Esophagus squamous epithelium (tissue), 5 donors: ENCODE results near the gene PGAM4. TPM values are rescaled to one million over a fixed set of nuclear protein-coding genes. Genes with fewer than 3 reads are reported as not detected.

Experiments used
- DNase-seq: peaks from one replicate; lab custom pipeline; 2025; lab: John Stamatoyannopoulos, UW
- H3K27ac ChIP-seq, 4 donors: fragments of 200-600 bp; sonication (generic); one replicate each; pipeline ENCODE4 v1.5.1; 2016 to 2019; ENCODE audit warnings: mild to moderate bottlenecking in 1 of 4
- H3K27me3 ChIP-seq, 4 donors: fragments of 200-600 bp; sonication (generic); 1 replicate in 3 of 4; 2 replicates in 1 of 4; pipeline versions ENCODE4 v1.5.1 to v1.6.0; 2017 to 2021; ENCODE audit warnings: antibody characterized with exemption in 1 of 4
- H3K36me3 ChIP-seq, 3 donors: fragments of 200-600 bp; sonication (generic); one replicate each; pipeline ENCODE4 v1.5.1; 2016 to 2019
- H3K4me1 ChIP-seq, 3 donors: fragments of 200-600 bp; sonication (generic); one replicate each; pipeline ENCODE4 v1.5.1; 2017 to 2019
- H3K4me3 ChIP-seq, 4 donors: fragments of 200-600 bp; sonication (generic); 1 replicate in 3 of 4; 2 replicates in 1 of 4; pipeline ENCODE4 v1.5.1; 2016 to 2019; ENCODE audit warnings: mild to moderate bottlenecking in 2 of 4, moderate library complexity in 1 of 4
- H3K9me3 ChIP-seq, 3 donors: fragments of 200-600 bp; sonication (generic); one replicate each; pipeline ENCODE4 v1.5.1; 2016 to 2019
- POLR2A ChIP-seq, 4 donors: fragments of 450-650 bp; IDR thresholded peaks; one replicate each; pipeline ENCODE4 v1.6.1; 2017; ENCODE audit warnings: antibody characterized with exemption in 4 of 4, mild to moderate bottlenecking in 4 of 4, moderate library complexity in 3 of 4
- WGBS, 2 donors: methylation state at CpG; one replicate each; pipeline ENCODE4 v1.1.5; 2018; 5-methylcytosine and 5-hydroxymethylcytosine counted together
- intact Hi-C: fragments of 100-400 bp; cut with DNase I; formaldehyde crosslinking; loops from one replicate; pipeline ENCODE4 v1.15.0; 2022
- total RNA-seq, 4 donors: library from RNA; depleted of rRNA; stranded (reverse); fragments of >200 nt; gene quantifications; one replicate each; pipeline ENCODE4 v1.1.0, GENCODE V29; 2016
- TF ChIP-seq, protein P1 (sequence below), 6 experiments: fragments of 450-650 bp in 4 of 6; fragments of 200-600 bp in 2 of 6; sonication (generic) in 2 of 6; IDR thresholded peaks; one replicate each; pipeline ENCODE4 v1.5.1; 2016 to 2019; ENCODE audit warnings: antibody characterized with exemption in 6 of 6, mild to moderate bottlenecking in 4 of 6, moderate library complexity in 4 of 6
- donor health status: DM: yes; HTN: yes; CAD: no.

Gene PGAM4
- total RNA-seq, 4 donors from 2014 or later = not detected

DNA sequence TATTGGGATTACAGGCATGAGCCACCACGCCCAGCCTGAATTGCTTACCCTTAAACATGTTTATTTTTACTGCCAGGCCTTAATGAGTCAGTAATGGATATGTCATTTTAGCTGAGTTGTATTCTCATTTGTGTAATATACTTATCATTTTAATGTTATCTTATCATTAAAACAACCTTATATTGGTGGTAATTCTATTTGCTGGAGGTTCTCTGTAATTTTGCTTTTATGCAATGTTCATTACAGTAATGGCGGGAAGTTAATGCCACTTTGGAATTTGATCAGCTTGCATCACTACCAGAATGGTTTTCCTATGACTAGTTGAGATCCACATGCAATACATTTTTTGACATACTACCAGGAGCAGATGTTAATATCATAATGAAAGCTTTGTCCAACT, 6.3 kb upstream of the PGAM4 start:
- DNase-seq = no peak

DNA sequence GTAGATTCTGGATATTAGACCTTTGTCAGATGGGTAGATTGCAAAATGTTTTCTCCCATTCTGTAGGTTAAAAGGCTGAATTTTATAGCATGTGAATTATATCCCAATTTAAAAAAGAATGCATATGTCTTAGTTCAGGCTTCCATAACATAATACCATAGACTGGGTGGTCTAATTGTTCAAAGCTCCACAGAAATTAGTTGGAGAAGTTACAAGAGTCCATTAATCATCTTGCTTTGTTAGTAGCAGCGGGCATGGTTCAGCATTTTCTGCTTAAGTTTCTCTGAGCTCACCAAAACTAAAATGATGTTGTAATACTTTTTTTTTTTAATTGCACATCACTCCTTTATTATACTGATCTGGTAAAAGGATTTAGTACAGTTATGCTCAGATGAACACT, 1.8 kb downstream of the PGAM4 start:
- Histone ChIP-seq H3K27ac (no peak overlapping the region), H3K4me1 (no peaks in the 10 kb centered on the region), H3K4me3 (no peak overlapping the region), H3K36me3 (no peaks in the 10 kb centered on the region), H3K9me3 (no peaks in the 10 kb centered on the region), H3K27me3 (no peaks in the 10 kb centered on the region)
- no peak for DNase-seq
- intact Hi-C loops = no loop called here
- WGBS, 2 donors = 47 to 58% methylated on average over 1 of the region's 1 CpG
- TF ChIP-seq, protein P1, sequence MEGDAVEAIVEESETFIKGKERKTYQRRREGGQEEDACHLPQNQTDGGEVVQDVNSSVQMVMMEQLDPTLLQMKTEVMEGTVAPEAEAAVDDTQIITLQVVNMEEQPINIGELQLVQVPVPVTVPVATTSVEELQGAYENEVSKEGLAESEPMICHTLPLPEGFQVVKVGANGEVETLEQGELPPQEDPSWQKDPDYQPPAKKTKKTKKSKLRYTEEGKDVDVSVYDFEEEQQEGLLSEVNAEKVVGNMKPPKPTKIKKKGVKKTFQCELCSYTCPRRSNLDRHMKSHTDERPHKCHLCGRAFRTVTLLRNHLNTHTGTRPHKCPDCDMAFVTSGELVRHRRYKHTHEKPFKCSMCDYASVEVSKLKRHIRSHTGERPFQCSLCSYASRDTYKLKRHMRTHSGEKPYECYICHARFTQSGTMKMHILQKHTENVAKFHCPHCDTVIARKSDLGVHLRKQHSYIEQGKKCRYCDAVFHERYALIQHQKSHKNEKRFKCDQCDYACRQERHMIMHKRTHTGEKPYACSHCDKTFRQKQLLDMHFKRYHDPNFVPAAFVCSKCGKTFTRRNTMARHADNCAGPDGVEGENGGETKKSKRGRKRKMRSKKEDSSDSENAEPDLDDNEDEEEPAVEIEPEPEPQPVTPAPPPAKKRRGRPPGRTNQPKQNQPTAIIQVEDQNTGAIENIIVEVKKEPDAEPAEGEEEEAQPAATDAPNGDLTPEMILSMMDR (IDR thresholded peaks at IDR 0.05) = no peak
- no peak for TF ChIP-seq POLR2A (IDR thresholded peaks at IDR 0.05)

More for the DNA sequence above, 6.3 kb upstream of the PGAM4 start:
- intact Hi-C loops = no loop called here
- no peak for TF ChIP-seq POLR2A (IDR thresholded peaks at IDR 0.05)
- TF ChIP-seq, protein P1 (IDR thresholded peaks at IDR 0.05) = no peak
- Histone ChIP-seq H3K4me1 (peaks cover 0 to 12% (median 0%) of the 10 kb centered on the region in 3 donors), H3K36me3 (no peaks in the 10 kb centered on the region), H3K4me3 (no peak overlapping the region), H3K27me3 (no peaks in the 10 kb centered on the region), H3K27ac (no peak overlapping the region), H3K9me3 (no peaks in the 10 kb centered on the region)
- WGBS, 2 donors = 69 to 82% methylated on average over 2 of the region's 2 CpGs

DNA sequence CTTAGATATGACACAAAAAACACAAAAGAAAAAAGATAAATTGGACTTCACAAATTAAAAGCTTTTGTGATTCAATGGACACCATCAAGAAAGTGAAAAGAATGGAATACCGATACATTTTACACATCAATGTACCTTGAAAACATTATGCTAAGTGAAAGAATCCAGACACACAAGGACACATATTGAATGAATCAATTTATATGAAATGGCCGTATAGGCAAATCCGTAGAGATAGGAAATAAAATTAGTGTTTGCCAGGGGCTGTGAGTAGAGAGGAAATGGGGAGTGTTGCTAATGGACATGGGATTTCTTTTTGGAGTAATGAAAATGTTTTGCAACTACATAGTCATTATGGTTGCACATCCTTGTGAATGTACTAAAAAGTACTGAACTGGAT, 3.1 kb downstream of the PGAM4 start:
- DNase-seq = no peak
- H3K4me1 ChIP-seq = no peaks in the 10 kb centered on the region
- no peak overlapping the region for H3K4me3 ChIP-seq
- H3K36me3 ChIP-seq = no peaks in the 10 kb centered on the region
- TF ChIP-seq, protein P1 (IDR thresholded peaks at IDR 0.05) = no peak
- no peak for TF ChIP-seq POLR2A (IDR thresholded peaks at IDR 0.05)
- WGBS, 2 donors = 91 to 96% methylated on average over 3 of the region's 3 CpGs
- H3K27ac ChIP-seq = no peak overlapping the region
- no peaks in the 10 kb centered on the region for H3K9me3 ChIP-seq
- no peaks in the 10 kb centered on the region for H3K27me3 ChIP-seq
- intact Hi-C loops = no loop called here

DNA sequence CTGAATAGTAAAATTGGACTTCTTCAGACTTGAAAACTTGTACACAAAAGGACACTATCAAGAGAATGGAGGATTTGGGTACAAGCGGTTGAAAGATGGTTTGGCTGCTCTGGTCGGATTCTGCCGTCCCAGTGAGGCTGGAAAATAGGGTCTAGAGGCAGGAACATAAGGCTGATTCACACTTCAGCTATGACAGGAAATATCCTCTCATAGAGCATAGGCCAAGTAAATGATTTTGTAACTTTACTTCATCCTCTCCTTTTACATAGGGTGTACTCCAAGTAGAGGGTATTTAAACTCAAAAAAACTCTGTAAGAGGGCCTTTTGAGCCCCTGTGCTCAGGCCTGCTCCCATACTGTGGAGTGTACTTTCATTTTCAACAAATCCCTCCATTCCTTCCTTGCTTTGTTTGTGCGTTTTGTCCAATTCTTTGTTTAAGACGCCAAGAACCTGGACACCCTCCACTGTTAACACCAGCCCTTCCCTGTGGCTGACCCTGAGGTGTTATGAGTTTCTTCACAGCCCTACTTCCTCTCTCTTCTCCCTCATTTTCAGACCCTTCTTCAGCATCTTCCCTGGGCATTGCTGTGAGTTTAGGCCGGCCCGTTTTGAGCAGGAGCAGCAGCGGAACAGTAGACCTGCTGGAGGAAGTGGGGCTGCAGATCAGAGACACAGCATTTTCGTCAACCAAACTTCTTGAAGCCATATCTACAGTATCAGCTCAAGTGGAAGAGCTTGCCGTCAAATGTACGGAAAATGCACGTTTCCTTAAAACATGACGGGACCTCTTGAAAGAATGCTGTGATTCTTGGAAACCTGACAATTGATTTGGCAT, 7.2 kb downstream of the PGAM4 start:
- TF ChIP-seq POLR2A (IDR thresholded peaks at IDR 0.05) = no peak
- TF ChIP-seq, protein P1 (IDR thresholded peaks at IDR 0.05) = no peak
- no peaks in the 10 kb centered on the region for H3K4me1 ChIP-seq
- WGBS, 2 donors = 77 to 83% methylated on average over 10 of the region's 13 CpGs
- no peaks in the 10 kb centered on the region for H3K36me3 ChIP-seq
- no peak overlapping the region for H3K4me3 ChIP-seq
- H3K27ac ChIP-seq = no peak overlapping the region
- no peak for DNase-seq
- no peaks in the 10 kb centered on the region for H3K27me3 ChIP-seq
- H3K9me3 ChIP-seq = no peaks in the 10 kb centered on the region
- intact Hi-C loops = no loop called here

DNA sequence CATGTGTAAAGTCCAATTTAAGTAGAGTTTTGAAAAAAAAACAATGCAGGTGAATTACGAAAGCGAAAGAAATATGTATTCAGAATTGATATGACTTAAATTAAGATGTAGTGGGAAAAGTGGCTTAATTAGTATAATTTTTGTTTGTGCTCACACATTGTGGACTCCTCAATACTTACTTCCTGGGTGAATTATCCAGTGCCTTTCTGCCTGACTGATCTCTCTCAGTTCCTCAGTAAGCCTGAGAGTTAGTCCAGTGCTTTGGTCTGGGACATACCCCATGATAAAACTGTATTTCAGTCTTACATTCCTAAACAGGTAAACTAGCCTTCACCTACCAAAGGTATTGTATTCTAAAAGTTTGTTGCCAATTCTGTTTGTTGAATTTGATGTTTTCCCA, 8.4 kb downstream of the PGAM4 start:
- no peaks in the 10 kb centered on the region for H3K27me3 ChIP-seq
- WGBS, 2 donors = 94 to 97% methylated on average over 2 of the region's 2 CpGs
- no peak overlapping the region for H3K4me3 ChIP-seq
- no peak overlapping the region for H3K27ac ChIP-seq
- no peaks in the 10 kb centered on the region for H3K4me1 ChIP-seq
- H3K36me3 ChIP-seq = no peaks in the 10 kb centered on the region
- intact Hi-C loops = no loop called here
- H3K9me3 ChIP-seq = no peaks in the 10 kb centered on the region
- DNase-seq = no peak
- TF ChIP-seq, protein P1 (IDR thresholded peaks at IDR 0.05) = no peak
- no peak for TF ChIP-seq POLR2A (IDR thresholded peaks at IDR 0.05)
